Cardiac muscle cell (in vitro differentiated cells and primary cell): ENCODE results near the gene PTPRC. TPM values are rescaled to one million over a fixed set of nuclear protein-coding genes. Genes with fewer than 3 reads are reported as not detected.

Experiments used
- DNase-seq, 2 donors: peaks; one replicate each; pipeline versions ENCODE4 v3.0.0 to v3.0.0-alpha.2; 2010 to 2017; ENCODE audit warnings: low read depth in 1 of 2, low spot score in 1 of 2
- H3K27ac ChIP-seq: fragments of 200-600 bp; sonication (generic); 2 replicates; pipeline ENCODE4 v1.5.1; 2016
- H3K27me3 ChIP-seq: fragments of 200-600 bp; sonication (generic); 2 replicates; pipeline ENCODE4 v1.6.0; 2016; ENCODE audit warnings: control low read depth
- H3K36me3 ChIP-seq: fragments of 200-600 bp; sonication (generic); 2 replicates; pipeline ENCODE4 v1.5.1; 2016; ENCODE audit warnings: control low read depth
- H3K4me1 ChIP-seq: fragments of 200-600 bp; sonication (generic); 2 replicates; pipeline ENCODE4 v1.8.1; 2017; ENCODE audit warnings: low read depth, mild to moderate bottlenecking, mixed run types
- H3K4me3 ChIP-seq: fragments of 200-600 bp; sonication (generic); 2 replicates; pipeline ENCODE4 v1.5.1; 2016; ENCODE audit warnings: mild to moderate bottlenecking
- H3K9me3 ChIP-seq: fragments of 200-600 bp; sonication (generic); 2 replicates; pipeline ENCODE4 v1.5.1; 2017; ENCODE audit warnings: low read depth, mild to moderate bottlenecking, control low read depth
- CTCF ChIP-seq: IDR thresholded peaks from 2 replicates; pipeline ENCODE4 v1.5.1; 2012; ENCODE audit warnings: low read depth, mild to moderate bottlenecking, low read length
- polyA plus RNA-seq: library from polyadenylated mRNA; unstranded; fragments of >200 nt; fragmentation: Nextera tagmentation; extraction: Ambion mirVana; gene quantifications from 2 replicates; pipeline ENCODE4 v1.2.1, GENCODE V29; 2016
- total RNA-seq: library from RNA; depleted of rRNA; stranded (reverse); fragments of >200 nt; gene quantifications from 2 replicates; pipeline ENCODE4 v1.2.3, GENCODE V29; 2016

PTPRC gene
- total and polyA plus RNA-seq, 2 experiments from 2014 or later = not detected

DNA sequence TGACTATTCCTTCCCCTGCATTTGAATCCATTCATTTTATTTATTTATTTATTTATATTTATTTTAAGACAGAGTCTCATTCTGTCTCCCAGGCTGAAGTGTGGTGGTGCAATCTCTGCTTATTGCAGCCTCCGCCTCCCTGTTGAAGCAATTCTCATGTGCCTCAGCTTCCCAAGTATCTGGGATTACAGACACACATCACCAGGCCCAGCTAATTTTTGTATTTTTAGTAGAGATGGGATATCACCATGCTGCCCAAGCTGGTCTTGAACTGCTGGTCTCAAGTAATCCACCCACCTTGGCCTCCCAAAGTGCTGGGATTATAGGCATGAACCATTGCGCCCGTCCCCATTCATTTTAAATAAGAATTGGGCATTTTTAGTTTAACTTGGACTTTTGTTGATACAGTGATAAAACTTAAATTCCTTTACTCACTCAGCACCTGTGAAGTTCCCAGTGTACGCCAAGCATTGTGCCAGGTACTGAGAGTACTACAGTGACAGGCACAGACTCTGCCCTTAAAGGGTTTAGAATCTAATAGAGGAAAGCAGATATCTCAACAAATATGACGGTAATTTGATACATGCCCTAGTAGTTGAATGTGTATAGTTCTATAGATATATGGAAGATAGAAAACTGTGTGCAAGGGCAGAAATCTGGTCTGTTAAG lies 90.5 kb downstream of the PTPRC start:
- TF ChIP-seq CTCF = no peak
- no peaks in the 10 kb centered on the region for H3K9me3 ChIP-seq

DNA sequence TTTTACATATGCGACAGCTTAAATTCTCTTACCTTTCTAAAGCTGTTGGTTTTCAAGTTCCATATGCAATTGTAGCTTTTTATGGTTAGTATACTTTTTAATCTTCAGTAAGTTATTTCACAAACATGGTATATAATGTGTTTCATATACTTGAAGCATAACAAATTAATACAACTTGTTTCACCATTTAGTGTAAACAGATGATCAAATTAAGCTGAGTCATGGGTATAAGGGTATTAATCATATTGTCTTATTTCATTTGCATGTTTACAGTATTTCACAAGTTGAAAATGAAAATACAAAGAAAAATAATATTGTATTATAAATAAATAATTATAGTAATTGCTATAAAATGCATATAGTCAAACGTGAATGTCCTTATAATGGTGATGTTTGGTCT lies 92.1 kb downstream of the PTPRC start:
- TF ChIP-seq CTCF = no peak
- no peaks in the 10 kb centered on the region for H3K4me1 ChIP-seq

More for the DNA sequence above, 90.5 kb downstream of the PTPRC start:
- no peak overlapping the region for H3K4me3 ChIP-seq
- no peaks in the 10 kb centered on the region for H3K27me3 ChIP-seq
- H3K27ac ChIP-seq = no peak overlapping the region
- H3K36me3 ChIP-seq = no peaks in the 10 kb centered on the region
- H3K4me1 ChIP-seq = no peaks in the 10 kb centered on the region
- no peak for DNase-seq

GRCh38 chr1:198734323-198735008 lies 95.6 kb downstream of the PTPRC start:
- H3K36me3 ChIP-seq = no peaks in the 10 kb centered on the region
- no peaks in the 10 kb centered on the region for H3K4me1 ChIP-seq
- no peak for DNase-seq
- H3K4me3 ChIP-seq = no peak overlapping the region
- no peak for TF ChIP-seq CTCF
- H3K9me3 ChIP-seq = no peaks in the 10 kb centered on the region
- no peaks in the 10 kb centered on the region for H3K27me3 ChIP-seq
- H3K27ac ChIP-seq = no peak overlapping the region

More for the DNA sequence above, 92.1 kb downstream of the PTPRC start:
- H3K9me3 ChIP-seq = no peaks in the 10 kb centered on the region
- H3K36me3 ChIP-seq = no peaks in the 10 kb centered on the region
- no peak overlapping the region for H3K27ac ChIP-seq
- no peak for DNase-seq
- no peak overlapping the region for H3K4me3 ChIP-seq
- no peaks in the 10 kb centered on the region for H3K27me3 ChIP-seq

DNA sequence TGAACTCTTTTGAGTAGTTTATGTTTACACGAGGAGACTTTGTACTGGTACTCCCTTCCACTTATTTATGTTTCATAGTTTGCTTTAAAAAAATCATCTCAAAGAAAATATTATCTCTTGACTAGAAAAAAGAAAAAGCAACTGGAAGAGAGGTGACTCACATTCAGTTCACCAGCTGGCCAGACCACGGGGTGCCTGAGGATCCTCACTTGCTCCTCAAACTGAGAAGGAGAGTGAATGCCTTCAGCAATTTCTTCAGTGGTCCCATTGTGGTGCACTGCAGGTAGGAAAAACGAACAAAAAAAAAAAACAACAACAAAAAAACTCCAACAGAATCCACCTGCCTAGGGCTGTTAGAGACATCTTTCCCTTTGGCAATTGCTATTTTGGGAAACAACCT lies 102.9 kb downstream of the PTPRC start:
- H3K27me3 ChIP-seq = no peaks in the 10 kb centered on the region
- peak in 1 of 2 donors; percentile 4 for DNase-seq
- TF ChIP-seq CTCF = no peak

DNA sequence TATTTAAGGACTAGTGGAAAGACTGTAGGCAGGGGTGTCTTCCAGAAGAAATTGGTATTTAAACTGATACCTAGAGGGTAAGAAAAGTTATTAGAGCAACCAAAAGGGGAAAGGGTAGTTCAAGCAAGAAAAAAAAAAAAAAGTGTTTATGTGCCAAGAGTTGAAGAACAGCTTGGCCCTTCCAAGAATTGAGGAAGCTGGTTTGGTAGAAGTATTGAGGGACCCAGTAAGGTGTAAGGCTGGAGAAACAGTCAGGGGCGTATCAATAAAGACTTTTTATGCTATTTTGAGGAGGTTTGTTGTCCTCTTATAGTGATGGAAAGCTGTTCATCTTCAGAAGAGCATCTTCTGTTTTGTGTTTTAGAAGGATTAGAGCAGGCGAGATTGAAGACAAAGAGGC lies 108.3 kb downstream of the PTPRC start:
- no peak for TF ChIP-seq CTCF
- Histone ChIP-seq H3K4me1 (no peaks in the 10 kb centered on the region), H3K4me3 (no peak overlapping the region), H3K9me3 (no peaks in the 10 kb centered on the region), H3K27ac (no peak overlapping the region), H3K36me3 (no peaks in the 10 kb centered on the region), H3K27me3 (no peaks in the 10 kb centered on the region)
- DNase-seq = no peak

More for the DNA sequence above, 102.9 kb downstream of the PTPRC start:
- Histone ChIP-seq H3K4me3 (no peak overlapping the region), H3K9me3 (no peaks in the 10 kb centered on the region), H3K36me3 (no peaks in the 10 kb centered on the region), H3K4me1 (no peaks in the 10 kb centered on the region), H3K27ac (no peak overlapping the region)
